ENCODE data around the gene ABL2. TPM values are rescaled to one million over a fixed set of nuclear protein-coding genes. Genes with fewer than 3 reads are reported as not detected.

ABL2 gene
- total and polyA plus RNA-seq, 2 donors (not counting 1 experiment from before 2014, with no cell fraction given) = 2.6 to 20.0 TPM

DNA sequence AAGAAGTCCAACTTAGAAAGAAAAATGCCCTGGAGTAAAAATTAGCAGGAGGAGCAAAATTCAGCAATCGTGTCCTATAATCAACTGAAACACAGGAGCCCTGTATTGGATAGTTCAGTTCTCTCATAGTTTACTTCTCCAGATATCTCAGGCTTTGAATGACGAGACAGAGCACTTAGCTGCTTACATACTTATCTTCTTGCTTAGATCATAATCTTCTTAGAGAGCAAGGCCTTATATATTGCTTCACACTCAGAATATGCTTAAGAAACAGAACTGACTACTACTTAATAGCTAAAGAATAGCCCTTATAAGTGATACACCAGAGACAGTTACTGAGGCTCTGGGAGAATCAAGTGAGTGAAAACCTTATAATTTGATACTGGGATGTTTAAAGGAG is 108.7 kb downstream of the ABL2 start:
- no peaks in the 10 kb centered on the region for H3K4me1 ChIP-seq (ENCODE audit: control insufficient read depth in 2 of 2, insufficient read depth in 2 of 2, low read length in 2 of 2)
- Mint-ChIP-seq H3K27ac (no peak overlapping the region), H3K27me3 (no peaks in the 10 kb centered on the region), H3K4me3 (no peak overlapping the region), H3K9me3 (ENCODE audit: insufficient read depth) (no peaks in the 10 kb centered on the region), H3K4me1 (peaks cover 5% of the 10 kb centered on the region)
- H3K27me3 ChIP-seq (replicated peaks in 1 of 4; ENCODE audit: control extremely low read depth in 1 of 4, control insufficient read depth in 3 of 4, insufficient read depth in 4 of 4, low read length in 3 of 4) = no peaks in the 10 kb centered on the region
- no peak for TF ChIP-seq EZH2 (IDR thresholded peaks at IDR 0.05; ENCODE audit: borderline replicate concordance, insufficient read depth, low read depth, low read length, poor library complexity, severe bottlenecking)
- TF ChIP-seq, protein P1, sequence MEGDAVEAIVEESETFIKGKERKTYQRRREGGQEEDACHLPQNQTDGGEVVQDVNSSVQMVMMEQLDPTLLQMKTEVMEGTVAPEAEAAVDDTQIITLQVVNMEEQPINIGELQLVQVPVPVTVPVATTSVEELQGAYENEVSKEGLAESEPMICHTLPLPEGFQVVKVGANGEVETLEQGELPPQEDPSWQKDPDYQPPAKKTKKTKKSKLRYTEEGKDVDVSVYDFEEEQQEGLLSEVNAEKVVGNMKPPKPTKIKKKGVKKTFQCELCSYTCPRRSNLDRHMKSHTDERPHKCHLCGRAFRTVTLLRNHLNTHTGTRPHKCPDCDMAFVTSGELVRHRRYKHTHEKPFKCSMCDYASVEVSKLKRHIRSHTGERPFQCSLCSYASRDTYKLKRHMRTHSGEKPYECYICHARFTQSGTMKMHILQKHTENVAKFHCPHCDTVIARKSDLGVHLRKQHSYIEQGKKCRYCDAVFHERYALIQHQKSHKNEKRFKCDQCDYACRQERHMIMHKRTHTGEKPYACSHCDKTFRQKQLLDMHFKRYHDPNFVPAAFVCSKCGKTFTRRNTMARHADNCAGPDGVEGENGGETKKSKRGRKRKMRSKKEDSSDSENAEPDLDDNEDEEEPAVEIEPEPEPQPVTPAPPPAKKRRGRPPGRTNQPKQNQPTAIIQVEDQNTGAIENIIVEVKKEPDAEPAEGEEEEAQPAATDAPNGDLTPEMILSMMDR (IDR thresholded peaks at IDR 0.05) = no peak
- no peak overlapping the region for H3K4me3 ChIP-seq (ENCODE audit: control extremely low read depth in 1 of 5, extremely low read depth in 1 of 5, insufficient read depth in 1 of 5, low read depth in 2 of 5, low read length in 4 of 5)
- ChIA-PET POLR2A (no interaction called here), CTCF (interaction anchor here (0.8 to 5.1 kb wide), 21 partner anchors 9 to 809 kb away, joined by 3 to 74 read pairs (median 5); partner anchors contain the start of genes AXDND1, SOAT1 and TOR3A)
- H3K4me2 ChIP-seq (replicated peaks; ENCODE audit: low read depth, low read length, poor library complexity, severe bottlenecking) = no peak overlapping the region
- no peak overlapping the region for H3K9ac ChIP-seq (ENCODE audit: low read length)
- no peak for DNase-seq
- H3K36me3 ChIP-seq (replicated peaks in 1 of 2; ENCODE audit: control extremely low read depth in 1 of 2, control insufficient read depth in 1 of 2, extremely low read depth in 1 of 2, insufficient read depth in 2 of 2, low read length in 1 of 2) = peaks cover 7 to 19% of the 10 kb centered on the region in 2 experiments
- H4K20me1 ChIP-seq (ENCODE audit: control insufficient read depth, insufficient read depth, low read length, poor library complexity, severe bottlenecking) = no peaks in the 10 kb centered on the region
- intact Hi-C loops (cut with micrococcal nuclease) = loop anchor here (1.0 to 10.0 kb wide), 3 partner anchors 104 to 249 kb away; partner anchors contain the start of gene ABL2
- 83% methylated on average over 1 of the region's 2 CpGs for WGBS (ENCODE audit: insufficient coverage)
- no peaks in the 10 kb centered on the region for H3K79me2 ChIP-seq (ENCODE audit: control insufficient read depth, insufficient read depth, low read length)
- H3K27ac ChIP-seq (ENCODE audit: low read length in 2 of 2) = no peak overlapping the region
- H3K9me3 ChIP-seq (ENCODE audit: control extremely low read depth in 1 of 3, control insufficient read depth in 2 of 3, insufficient read depth in 1 of 3, low read length in 2 of 3) = no peaks in the 10 kb centered on the region
- ATAC-seq (ENCODE audit: low read depth) = no peak
- H2AFZ ChIP-seq (ENCODE audit: insufficient read depth, low read depth, low read length, poor library complexity, severe bottlenecking) = no peak overlapping the region

DNA sequence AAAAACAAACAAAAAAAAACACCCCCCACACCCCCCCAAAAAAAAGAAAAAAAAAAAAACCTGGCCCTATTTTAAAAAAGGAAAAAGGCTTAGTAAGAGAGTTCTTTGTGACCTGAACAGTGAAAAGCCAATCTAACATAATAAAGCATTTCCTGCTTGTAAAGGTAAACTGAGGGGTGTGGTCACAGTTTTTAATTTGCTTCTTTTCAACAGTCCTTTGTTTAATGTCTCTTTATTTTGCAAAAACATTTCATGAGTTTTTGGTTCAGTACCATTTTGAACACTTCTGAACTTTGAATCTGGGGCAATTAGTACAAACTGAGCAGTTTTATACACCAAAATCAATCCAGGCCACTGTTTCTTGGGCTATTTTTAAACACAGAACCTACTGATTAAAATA is 110.0 kb downstream of the ABL2 start:
- no peaks in the 10 kb centered on the region for H4K20me1 ChIP-seq (ENCODE audit: control insufficient read depth, insufficient read depth, low read length, poor library complexity, severe bottlenecking)
- H3K79me2 ChIP-seq (ENCODE audit: control insufficient read depth, insufficient read depth, low read length) = no peaks in the 10 kb centered on the region
- no peak overlapping the region for H3K4me2 ChIP-seq (replicated peaks; ENCODE audit: low read depth, low read length, poor library complexity, severe bottlenecking)
- ChIA-PET CTCF (interaction anchor here (1.0 to 2.7 kb wide), 4 partner anchors 32 to 251 kb away, joined by 3 to 39 read pairs (median 5); partner anchors contain the start of genes SOAT1 and TOR3A), POLR2A (no interaction called here)
- Mint-ChIP-seq H3K27me3 (no peaks in the 10 kb centered on the region), H3K27ac (no peak overlapping the region), H3K9me3 (ENCODE audit: insufficient read depth) (no peaks in the 10 kb centered on the region), H3K4me1 (peaks cover 2% of the 10 kb centered on the region), H3K4me3 (no peak overlapping the region)
- intact Hi-C loops (cut with micrococcal nuclease) = no loop called here
- no peak overlapping the region for H3K9ac ChIP-seq (ENCODE audit: low read length)
- peaks cover 7 to 19% of the 10 kb centered on the region in 2 experiments for H3K36me3 ChIP-seq (replicated peaks in 1 of 2; ENCODE audit: control extremely low read depth in 1 of 2, control insufficient read depth in 1 of 2, extremely low read depth in 1 of 2, insufficient read depth in 2 of 2, low read length in 1 of 2)
- no peaks in the 10 kb centered on the region for H3K27me3 ChIP-seq (replicated peaks in 1 of 4; ENCODE audit: control extremely low read depth in 1 of 4, control insufficient read depth in 3 of 4, insufficient read depth in 4 of 4, low read length in 3 of 4)
- no peak for ATAC-seq (ENCODE audit: low read depth)
- H2AFZ ChIP-seq (ENCODE audit: insufficient read depth, low read depth, low read length, poor library complexity, severe bottlenecking) = no peak overlapping the region
- no peak for DNase-seq
- TF ChIP-seq EZH2 (IDR thresholded peaks at IDR 0.05; ENCODE audit: borderline replicate concordance, insufficient read depth, low read depth, low read length, poor library complexity, severe bottlenecking) = no peak
- TF ChIP-seq, protein P1 (IDR thresholded peaks at IDR 0.05) = no peak
- no peaks in the 10 kb centered on the region for H3K4me1 ChIP-seq (ENCODE audit: control insufficient read depth in 2 of 2, insufficient read depth in 2 of 2, low read length in 2 of 2)
- H3K27ac ChIP-seq (ENCODE audit: low read length in 2 of 2) = no peak overlapping the region
- H3K9me3 ChIP-seq (ENCODE audit: control extremely low read depth in 1 of 3, control insufficient read depth in 2 of 3, insufficient read depth in 1 of 3, low read length in 2 of 3) = no peaks in the 10 kb centered on the region
- H3K4me3 ChIP-seq (ENCODE audit: control extremely low read depth in 1 of 5, extremely low read depth in 1 of 5, insufficient read depth in 1 of 5, low read depth in 2 of 5, low read length in 4 of 5) = no peak overlapping the region

Data from B cell (primary cell).